B cell (primary cell): Measurements from ENCODE around the gene SLCO3A1.

ENCODE experiments used
- EZH2 ChIP-seq: IDR thresholded peaks from 2 replicates; pipeline ENCODE4 v1.6.1; 2012; ENCODE audit warnings: borderline replicate concordance, low read depth, mild to moderate bottlenecking, moderate library complexity, low read length; ENCODE audit not compliant: insufficient read depth, poor library complexity, severe bottlenecking
- TF ChIP-seq, protein P1 (sequence below): fragments of 200-600 bp; IDR thresholded peaks from one replicate; pipeline ENCODE4 v1.8.0; 2022; ENCODE audit warnings: antibody characterized with exemption, mild to moderate bottlenecking

DNA sequence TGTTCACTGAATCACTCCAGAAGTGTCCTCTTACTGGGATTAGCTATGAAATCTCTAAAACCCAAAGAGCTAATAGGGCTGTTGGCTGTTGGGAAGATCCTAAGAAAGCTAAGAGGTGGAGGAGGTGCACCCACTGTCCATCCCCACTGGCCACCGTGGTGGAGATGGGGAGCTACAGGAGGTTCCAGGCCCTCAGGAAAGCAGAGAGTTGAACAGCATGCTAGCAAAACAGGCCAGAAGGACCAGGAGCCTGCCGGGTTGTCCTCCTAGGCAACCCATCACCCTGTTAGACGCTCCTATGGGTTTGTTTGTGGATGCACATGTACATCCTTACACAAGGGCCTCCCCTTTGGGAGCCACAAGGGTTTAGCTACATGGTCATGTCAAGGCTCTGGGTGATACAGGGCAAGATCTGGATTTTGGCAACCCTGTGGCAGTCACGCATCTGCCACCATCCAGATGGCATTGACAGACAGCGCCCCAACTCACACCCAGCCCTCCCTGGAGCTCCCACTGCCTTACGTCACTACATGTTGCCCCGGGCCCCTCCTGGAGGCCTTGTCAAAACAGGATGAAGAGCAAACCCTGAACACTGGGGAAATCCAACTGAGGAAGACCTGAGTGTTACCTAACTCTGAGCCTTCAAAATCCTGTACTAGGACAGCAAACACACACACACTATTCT lies 208.1 kb downstream of the SLCO3A1 start:
- TF ChIP-seq, protein P1, sequence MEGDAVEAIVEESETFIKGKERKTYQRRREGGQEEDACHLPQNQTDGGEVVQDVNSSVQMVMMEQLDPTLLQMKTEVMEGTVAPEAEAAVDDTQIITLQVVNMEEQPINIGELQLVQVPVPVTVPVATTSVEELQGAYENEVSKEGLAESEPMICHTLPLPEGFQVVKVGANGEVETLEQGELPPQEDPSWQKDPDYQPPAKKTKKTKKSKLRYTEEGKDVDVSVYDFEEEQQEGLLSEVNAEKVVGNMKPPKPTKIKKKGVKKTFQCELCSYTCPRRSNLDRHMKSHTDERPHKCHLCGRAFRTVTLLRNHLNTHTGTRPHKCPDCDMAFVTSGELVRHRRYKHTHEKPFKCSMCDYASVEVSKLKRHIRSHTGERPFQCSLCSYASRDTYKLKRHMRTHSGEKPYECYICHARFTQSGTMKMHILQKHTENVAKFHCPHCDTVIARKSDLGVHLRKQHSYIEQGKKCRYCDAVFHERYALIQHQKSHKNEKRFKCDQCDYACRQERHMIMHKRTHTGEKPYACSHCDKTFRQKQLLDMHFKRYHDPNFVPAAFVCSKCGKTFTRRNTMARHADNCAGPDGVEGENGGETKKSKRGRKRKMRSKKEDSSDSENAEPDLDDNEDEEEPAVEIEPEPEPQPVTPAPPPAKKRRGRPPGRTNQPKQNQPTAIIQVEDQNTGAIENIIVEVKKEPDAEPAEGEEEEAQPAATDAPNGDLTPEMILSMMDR: no peak
- no peak for TF ChIP-seq EZH2
